T-helper 1 cell treated with Interleukin-12 subunit alpha and Interleukin-12 subunit beta and Interleukin-4 antibody, amounts not matched to agents 30 μg/mL and 1 μg/mL, for 36 hours (primary cell): Measurements from ENCODE around the gene ADSL.
A peak's percentile ranks its signal among the peaks of the same experiment; 100 is the strongest.

Experiments
- H3K27ac Mint-ChIP-seq: one replicate; pipeline ENCODE4 v1.8.0; 2021; ENCODE audit warnings: mild to moderate bottlenecking, mixed read lengths
- H3K27me3 Mint-ChIP-seq: one replicate; pipeline ENCODE4 v1.8.0; 2021; ENCODE audit warnings: low read depth, mixed read lengths
- H3K36me3 Mint-ChIP-seq: one replicate; pipeline ENCODE4 v1.8.0; 2021; ENCODE audit warnings: low read depth, mixed read lengths
- H3K4me1 Mint-ChIP-seq: one replicate; pipeline ENCODE4 v1.8.0; 2021; ENCODE audit warnings: low read depth, mixed read lengths
- H3K4me3 Mint-ChIP-seq: one replicate; pipeline ENCODE4 v1.8.0; 2021; ENCODE audit warnings: mild to moderate bottlenecking, moderate library complexity, mixed read lengths
- H3K9me3 Mint-ChIP-seq: one replicate; pipeline ENCODE4 v1.8.0; 2021; ENCODE audit warnings: mixed read lengths

ADSL gene

DNA sequence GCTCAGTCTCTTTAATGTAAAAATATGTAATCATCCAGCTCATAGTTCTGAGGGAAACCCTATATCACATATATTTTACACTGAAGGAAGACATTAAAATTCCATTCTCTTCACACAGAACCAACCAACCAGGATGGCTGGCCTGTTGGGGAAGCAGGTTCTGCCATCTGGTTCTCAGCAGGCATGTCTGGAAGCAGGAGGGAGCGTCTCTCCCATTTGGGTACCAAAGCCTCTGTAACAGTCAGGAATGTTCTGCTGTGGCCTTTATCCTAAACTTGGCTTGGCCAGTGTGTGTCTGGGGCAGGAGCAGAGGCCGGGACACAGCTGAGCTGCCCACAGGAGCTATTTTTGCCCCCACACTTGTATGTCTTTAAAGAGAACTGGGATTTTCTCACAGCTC, 53.3 kb downstream of the ADSL start:
- no peak overlapping the region for H3K4me3 Mint-ChIP-seq
- peaks cover 37% of the 10 kb centered on the region for H3K36me3 Mint-ChIP-seq
- no peaks in the 10 kb centered on the region for H3K27me3 Mint-ChIP-seq
- peak overlapping the region; percentile 85 for H3K27ac Mint-ChIP-seq
- H3K4me1 Mint-ChIP-seq = peaks cover 44% of the 10 kb centered on the region
- H3K9me3 Mint-ChIP-seq = no peaks in the 10 kb centered on the region

DNA sequence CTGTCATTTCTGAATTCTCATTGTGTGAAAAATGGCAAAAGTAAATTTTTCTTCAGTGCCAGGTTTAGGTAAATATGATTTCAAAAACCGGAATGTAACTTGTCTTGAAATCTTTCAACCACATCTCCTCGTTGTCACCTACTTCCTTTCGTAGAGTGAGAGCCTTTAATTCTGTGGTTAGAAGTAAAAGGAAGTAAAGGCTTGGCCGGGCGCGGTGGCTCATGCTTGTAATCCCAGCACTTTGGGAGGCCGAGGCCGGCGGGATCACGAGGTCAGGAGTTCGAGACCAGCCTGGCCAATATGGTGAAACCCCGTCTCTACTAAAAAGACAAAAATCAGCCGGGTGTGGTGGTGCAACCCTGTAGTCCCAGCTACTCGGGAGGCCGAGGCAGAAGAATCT, 53.9 kb downstream of the ADSL start:
- H3K27me3 Mint-ChIP-seq = no peaks in the 10 kb centered on the region
- peaks cover 37% of the 10 kb centered on the region for H3K36me3 Mint-ChIP-seq
- H3K27ac Mint-ChIP-seq = peak overlapping the region; percentile 85
- peak overlapping the region; percentile 62 for H3K4me3 Mint-ChIP-seq
- no peaks in the 10 kb centered on the region for H3K9me3 Mint-ChIP-seq
- H3K4me1 Mint-ChIP-seq = peaks cover 43% of the 10 kb centered on the region

- no peaks in the 10 kb centered on the region for H3K9me3 Mint-ChIP-seq
- H3K27me3 Mint-ChIP-seq = no peaks in the 10 kb centered on the region
- H3K4me3 Mint-ChIP-seq = peak overlapping the region; percentile 45
- H3K27ac Mint-ChIP-seq = peak overlapping the region; percentile 62
- H3K4me1 Mint-ChIP-seq = peaks cover 43% of the 10 kb centered on the region
- H3K36me3 Mint-ChIP-seq = peaks cover 35% of the 10 kb centered on the region
Measured at GRCh38 chr22:40401532-40401931, 55.2 kb downstream of the ADSL start.

GRCh38 chr22:40401981-40402406, 55.7 kb downstream of the ADSL start:
- peak overlapping the region; percentile 45 for H3K4me3 Mint-ChIP-seq
- peak overlapping the region; percentile 62 for H3K27ac Mint-ChIP-seq
- peaks cover 35% of the 10 kb centered on the region for H3K36me3 Mint-ChIP-seq
- H3K27me3 Mint-ChIP-seq = no peaks in the 10 kb centered on the region
- H3K9me3 Mint-ChIP-seq = no peaks in the 10 kb centered on the region
- peaks cover 42% of the 10 kb centered on the region for H3K4me1 Mint-ChIP-seq

- Mint-ChIP-seq H3K9me3 (no peaks in the 10 kb centered on the region), H3K36me3 (peaks cover 34% of the 10 kb centered on the region), H3K4me3 (no peak overlapping the region), H3K27ac (no peak overlapping the region), H3K4me1 (peaks cover 38% of the 10 kb centered on the region), H3K27me3 (no peaks in the 10 kb centered on the region)
Measured at GRCh38 chr22:40403141-40403540, 56.8 kb downstream of the ADSL start.

DNA sequence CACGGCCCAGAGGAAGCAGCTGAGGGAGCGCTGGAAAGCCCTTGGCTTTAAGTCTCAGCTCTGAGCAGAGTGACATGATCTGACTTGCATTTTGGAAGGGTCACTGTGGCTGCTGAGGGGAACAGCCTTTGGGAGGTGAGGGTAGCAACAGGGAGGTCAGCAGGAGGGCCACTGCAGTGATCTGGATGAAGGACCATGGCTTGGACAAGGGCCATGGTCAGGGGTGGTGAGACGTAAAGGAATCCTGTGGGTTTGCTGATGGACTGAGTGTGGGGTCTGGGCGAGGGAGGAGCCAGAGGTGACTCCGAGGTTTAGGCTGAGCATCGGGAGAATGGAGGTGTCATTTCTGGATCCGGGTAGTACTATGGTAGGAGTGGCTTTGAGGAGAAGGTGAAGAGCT, 57.4 kb downstream of the ADSL start:
- peaks cover 35% of the 10 kb centered on the region for H3K36me3 Mint-ChIP-seq
- H3K27ac Mint-ChIP-seq = no peak overlapping the region
- no peaks in the 10 kb centered on the region for H3K27me3 Mint-ChIP-seq
- H3K4me1 Mint-ChIP-seq = peaks cover 38% of the 10 kb centered on the region
- no peaks in the 10 kb centered on the region for H3K9me3 Mint-ChIP-seq
- no peak overlapping the region for H3K4me3 Mint-ChIP-seq

- no peaks in the 10 kb centered on the region for H3K9me3 Mint-ChIP-seq
- H3K27ac Mint-ChIP-seq = no peak overlapping the region
- H3K27me3 Mint-ChIP-seq = no peaks in the 10 kb centered on the region
- peaks cover 40% of the 10 kb centered on the region for H3K36me3 Mint-ChIP-seq
- peaks cover 36% of the 10 kb centered on the region for H3K4me1 Mint-ChIP-seq
- no peak overlapping the region for H3K4me3 Mint-ChIP-seq
Measured at GRCh38 chr22:40404251-40405177, 58.2 kb downstream of the ADSL start.

- Mint-ChIP-seq H3K27ac (no peak overlapping the region), H3K27me3 (no peaks in the 10 kb centered on the region), H3K4me3 (no peak overlapping the region), H3K36me3 (peaks cover 35% of the 10 kb centered on the region), H3K9me3 (no peaks in the 10 kb centered on the region), H3K4me1 (peaks cover 27% of the 10 kb centered on the region)
Measured at GRCh38 chr22:40405178-40406062, 59.1 kb downstream of the ADSL start.

DNA sequence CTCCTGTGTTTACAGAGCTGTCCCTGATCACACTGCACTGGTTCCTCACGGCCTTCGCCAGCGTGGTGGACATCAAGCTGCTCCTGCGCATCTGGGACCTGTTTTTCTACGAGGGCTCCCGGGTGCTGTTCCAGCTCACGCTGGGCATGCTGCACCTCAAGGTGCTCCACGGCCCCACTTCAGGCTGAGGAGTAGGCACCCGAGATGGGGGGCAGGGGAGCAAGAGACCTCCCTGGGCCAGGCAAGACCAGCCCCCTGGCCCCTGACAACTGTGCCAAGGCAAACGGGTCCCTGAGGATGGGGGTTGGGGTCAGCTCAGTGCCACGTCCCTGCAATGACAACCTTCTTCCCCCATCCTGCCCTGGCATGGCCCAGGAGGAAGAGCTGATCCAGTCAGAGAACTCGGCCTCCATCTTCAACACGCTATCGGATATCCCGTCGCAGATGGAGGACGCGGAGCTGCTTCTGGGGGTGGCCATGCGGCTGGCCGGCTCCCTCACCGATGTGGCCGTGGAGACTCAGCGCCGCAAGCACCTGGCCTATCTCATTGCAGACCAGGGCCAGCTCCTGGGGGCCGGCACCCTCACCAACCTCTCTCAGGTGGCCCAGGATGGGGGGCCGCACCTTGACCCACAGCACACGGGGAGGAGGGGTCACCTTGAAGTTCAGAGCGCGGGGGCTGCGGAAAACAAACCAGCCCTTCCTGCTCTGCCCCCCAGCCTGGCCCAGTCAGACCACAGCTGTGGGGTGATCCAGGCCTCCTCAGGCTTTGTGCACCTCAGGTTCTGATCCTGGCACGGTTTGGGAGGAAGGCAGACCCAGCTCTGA, 60.0 kb downstream of the ADSL start:
- Mint-ChIP-seq H3K27ac (no peak overlapping the region), H3K27me3 (no peaks in the 10 kb centered on the region), H3K36me3 (peaks cover 33% of the 10 kb centered on the region), H3K4me1 (peaks cover 21% of the 10 kb centered on the region), H3K9me3 (no peaks in the 10 kb centered on the region), H3K4me3 (no peak overlapping the region)

DNA sequence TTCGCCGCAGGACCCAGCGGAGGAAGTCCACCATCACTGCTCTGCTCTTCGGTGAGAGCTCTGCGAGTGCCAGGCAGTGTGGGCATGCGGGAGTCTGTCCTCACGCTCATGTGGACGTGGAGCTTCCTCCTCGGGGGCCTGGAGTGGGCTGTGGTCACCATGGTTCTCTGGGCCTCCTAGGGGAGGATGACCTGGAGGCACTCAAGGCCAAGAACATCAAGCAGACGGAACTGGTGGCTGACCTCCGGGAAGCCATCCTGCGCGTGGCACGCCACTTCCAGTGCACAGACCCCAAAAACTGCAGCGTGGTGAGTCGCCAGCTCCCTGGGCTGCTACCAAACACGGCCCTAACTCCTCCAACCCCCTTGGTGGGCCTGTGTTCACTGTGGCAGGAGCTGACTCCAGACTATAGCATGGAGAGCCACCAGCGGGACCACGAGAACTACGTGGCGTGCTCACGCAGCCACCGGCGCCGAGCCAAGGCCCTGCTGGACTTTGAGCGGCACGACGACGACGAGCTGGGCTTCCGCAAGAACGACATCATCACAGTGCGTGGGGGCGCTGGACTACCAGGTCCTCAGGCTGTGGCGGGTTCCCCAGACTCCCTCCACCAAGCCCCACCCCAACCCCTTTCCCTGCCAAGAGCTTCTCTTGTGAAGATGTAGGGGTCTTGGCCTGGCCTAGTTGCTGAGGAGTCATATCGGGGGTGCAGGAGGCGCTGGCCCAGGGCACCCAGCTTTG, 60.9 kb downstream of the ADSL start:
- H3K36me3 Mint-ChIP-seq = peaks cover 31% of the 10 kb centered on the region

GRCh38 chr22:40407831-40408717, 61.8 kb downstream of the ADSL start:
- Mint-ChIP-seq H3K9me3 (no peaks in the 10 kb centered on the region), H3K4me3 (no peak overlapping the region), H3K36me3 (peaks cover 29% of the 10 kb centered on the region), H3K4me1 (peaks cover 12% of the 10 kb centered on the region), H3K27me3 (no peaks in the 10 kb centered on the region), H3K27ac (no peak overlapping the region)

More for the DNA sequence above, 60.9 kb downstream of the ADSL start:
- Mint-ChIP-seq H3K4me1 (peaks cover 14% of the 10 kb centered on the region), H3K4me3 (no peak overlapping the region), H3K27ac (no peak overlapping the region), H3K9me3 (no peaks in the 10 kb centered on the region), H3K27me3 (no peaks in the 10 kb centered on the region)

GRCh38 chr22:40408718-40409612, 62.7 kb downstream of the ADSL start:
- Mint-ChIP-seq H3K27ac (no peak overlapping the region), H3K4me1 (peaks cover 4% of the 10 kb centered on the region), H3K4me3 (no peak overlapping the region), H3K36me3 (peaks cover 21% of the 10 kb centered on the region), H3K9me3 (no peaks in the 10 kb centered on the region), H3K27me3 (no peaks in the 10 kb centered on the region)
